Right cardiac atrium (tissue), 5 donors: Measurements from ENCODE around the gene CHST14. TPM values are rescaled to one million over a fixed set of nuclear protein-coding genes. Genes with fewer than 3 reads are reported as not detected.
"Not testable (repeated sequence)": the region's sequence is repeated elsewhere in the genome, so short reads cannot be mapped to it uniquely, and the experiment has no call there.

Experiments
- ATAC-seq, 2 donors: fragments of 200-7000 bp; cut with Tn5 transposase; one replicate each; pipeline versions ENCODE4 v1.8.0 to v1.9.1; 2020; ENCODE audit warnings: moderate library complexity in 2 of 2, mild to moderate bottlenecking in 1 of 2
- DNase-seq, 3 donors: peaks; one replicate each; pipeline ENCODE4 v3.0.0-alpha.2; 2020
- H3K27ac ChIP-seq: one replicate; pipeline ENCODE4 v1.5.1; 2013; ENCODE audit warnings: mild to moderate bottlenecking, low read length, control low read depth, moderate library complexity
- H3K27me3 ChIP-seq: one replicate; pipeline ENCODE4 v1.6.1; 2013; ENCODE audit not compliant: control insufficient read depth, insufficient read depth
- H3K4me1 ChIP-seq: one replicate; pipeline ENCODE4 v1.6.1; 2013; ENCODE audit warnings: low read length; ENCODE audit not compliant: control insufficient read depth, insufficient read depth
- H3K4me3 ChIP-seq: one replicate; pipeline ENCODE4 v1.5.1; 2013; ENCODE audit warnings: low read length, control low read depth
- H3K9me3 ChIP-seq: one replicate; pipeline ENCODE4 v1.6.1; 2013; ENCODE audit warnings: low read length; ENCODE audit not compliant: control insufficient read depth
- WGBS: extraction: QIAGEN DNeasy Blood & Tissue Kit; methylation state at CpG from one replicate; pipeline ENCODE4 v1.1.7; 2013; 5-methylcytosine and 5-hydroxymethylcytosine counted together
- intact Hi-C, 4 donors: fragments of 100-400 bp; cut with DNase I; formaldehyde crosslinking; loops; one replicate each; pipeline versions ENCODE4 v1.11.0 to v1.14.0; 2022 to 2023
- polyA plus RNA-seq: library from polyadenylated mRNA; stranded (reverse); fragments of 200-250 nt; gene quantifications from one replicate; pipeline ENCODE4 v1.2.3, GENCODE V29; 2013
- total RNA-seq, 4 donors: library from RNA; stranded (reverse); fragmentation: NEBNext Ultra II Directional; extraction: Animal tissue kit (Norgen Biotek cat#: 25700); gene quantifications; one replicate each; pipeline ENCODE4 v1.2.1, GENCODE V29; 2021
- donor health status: healthy with polysubstance abuse.
- donor health status: DM: no; HTN: yes; CAD: no.
- donor health status: DM: no; HTN: no; CAD: no.
- donor health status: DM: no; HTN: yes; CAD: no; lungs with severe emphysema.
- donor health status: DM: yes; HTN: yes; CAD: no.

The CHST14 gene
- total and polyA plus RNA-seq, 5 donors = 11.5 to 13.9 (median 11.9) TPM

DNA sequence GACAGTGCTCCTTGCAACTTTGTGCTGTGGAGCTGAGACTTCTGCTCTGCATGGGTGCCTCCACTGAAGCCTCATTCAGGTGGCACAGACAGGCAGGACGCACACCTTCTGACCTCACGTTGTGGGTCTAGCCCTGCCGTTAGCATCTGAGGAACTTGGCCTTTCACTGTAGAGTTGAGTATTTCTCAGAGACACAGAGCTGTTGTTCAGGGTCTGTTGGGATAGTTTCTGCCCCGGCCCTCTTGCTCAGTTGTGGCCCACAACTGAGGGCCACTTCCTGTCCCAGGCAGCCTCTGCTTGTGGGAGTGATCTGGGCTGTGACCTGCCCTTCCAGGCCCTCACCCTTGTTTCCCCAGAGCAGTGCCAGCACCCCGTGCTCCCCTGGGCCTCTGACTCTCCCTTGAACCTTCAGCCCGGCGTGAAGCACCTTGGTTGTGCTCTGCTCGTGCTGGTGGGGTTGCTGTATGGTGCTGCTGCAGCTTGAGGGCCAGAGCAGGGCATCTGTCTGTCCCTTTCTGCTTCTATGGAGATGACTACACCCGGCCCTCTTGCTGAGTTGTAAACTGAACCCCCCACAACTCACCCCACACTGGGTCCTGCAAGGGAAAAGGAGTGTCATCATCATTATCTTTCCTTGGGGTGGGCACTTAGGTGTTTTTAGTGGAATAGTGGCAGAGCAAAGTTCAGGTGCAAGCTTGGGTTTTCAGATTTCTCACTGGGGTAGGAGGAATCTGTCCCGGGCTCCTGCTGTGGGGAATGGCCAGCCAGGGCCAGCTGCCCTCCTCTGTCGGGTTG, 18.3 kb upstream of the CHST14 start:
- no peak overlapping the region for H3K27ac ChIP-seq
- WGBS = 68% methylated on average over 11 of the region's 11 CpGs
- ATAC-seq (peak in 1 of 2 donors; percentile 13), DNase-seq (peak in 1 of 3 donors; percentile 10)
- H3K27me3 ChIP-seq = no peaks in the 10 kb centered on the region
- no peaks in the 10 kb centered on the region for H3K9me3 ChIP-seq
- peaks cover 28% of the 10 kb centered on the region for H3K4me1 ChIP-seq
- intact Hi-C loops = no loop called here
- H3K4me3 ChIP-seq = no peak overlapping the region

DNA sequence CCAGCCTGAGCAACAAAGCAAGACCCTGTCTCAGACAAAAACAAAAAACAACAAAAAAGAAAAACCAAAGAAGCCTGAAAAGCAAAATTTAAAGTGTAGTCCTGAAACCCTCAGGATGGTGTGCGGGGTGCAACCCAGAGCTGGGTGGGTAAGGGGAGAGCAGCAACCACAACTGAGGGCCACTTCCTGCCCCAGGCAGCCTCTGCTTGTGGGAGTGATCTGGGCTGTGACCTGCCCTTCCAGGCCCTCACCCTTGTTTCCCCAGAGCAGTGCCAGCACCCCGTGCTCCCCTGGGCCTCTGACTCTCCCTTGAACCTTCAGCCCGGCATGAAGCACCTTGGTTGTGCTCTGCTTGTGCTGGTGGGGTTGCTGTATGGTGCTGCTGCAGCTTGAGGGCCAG, 16.8 kb upstream of the CHST14 start:
- 62% methylated on average over 3 of the region's 3 CpGs for WGBS
- ATAC-seq, H3K27ac ChIP-seq, DNase-seq, H3K27me3 ChIP-seq, H3K9me3 ChIP-seq, H3K4me3 ChIP-seq, intact Hi-C loops: not testable (repeated sequence)
- peaks cover 28% of the 10 kb centered on the region for H3K4me1 ChIP-seq

DNA sequence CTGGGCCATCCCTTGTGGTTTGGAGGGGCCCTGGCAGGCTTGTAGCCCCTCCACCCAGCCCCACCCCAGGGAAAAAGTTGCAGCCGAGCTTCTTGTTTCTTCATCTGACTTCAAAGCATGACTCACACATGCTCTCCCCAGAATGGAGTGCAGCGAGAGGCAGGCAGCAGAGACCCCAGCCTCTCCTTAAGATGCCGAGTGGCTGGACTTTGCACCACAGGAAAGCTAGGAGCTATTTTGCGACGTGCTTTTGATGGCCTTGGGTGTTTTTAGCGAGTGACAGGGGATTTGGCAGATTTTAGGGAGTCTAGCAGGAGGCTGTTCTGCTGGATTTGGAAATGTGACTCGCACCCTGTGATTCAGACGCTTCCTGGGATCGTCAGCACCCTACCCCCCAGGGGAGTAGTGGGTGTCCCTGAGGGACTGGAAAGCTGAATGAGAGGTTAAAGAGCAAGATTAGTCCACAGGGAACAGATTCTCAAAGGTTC, 15.8 kb upstream of the CHST14 start:
- Histone ChIP-seq H3K4me1 (peaks cover 28% of the 10 kb centered on the region), H3K9me3 (no peaks in the 10 kb centered on the region), H3K27me3 (no peaks in the 10 kb centered on the region), H3K27ac (no peak overlapping the region), H3K4me3 (no peak overlapping the region)
- 67% methylated on average over 9 of the region's 9 CpGs for WGBS
- DNase-seq = peak in 2 of 3 donors; percentile 13 to 19
- intact Hi-C loops = no loop called here
- no peak for ATAC-seq

DNA sequence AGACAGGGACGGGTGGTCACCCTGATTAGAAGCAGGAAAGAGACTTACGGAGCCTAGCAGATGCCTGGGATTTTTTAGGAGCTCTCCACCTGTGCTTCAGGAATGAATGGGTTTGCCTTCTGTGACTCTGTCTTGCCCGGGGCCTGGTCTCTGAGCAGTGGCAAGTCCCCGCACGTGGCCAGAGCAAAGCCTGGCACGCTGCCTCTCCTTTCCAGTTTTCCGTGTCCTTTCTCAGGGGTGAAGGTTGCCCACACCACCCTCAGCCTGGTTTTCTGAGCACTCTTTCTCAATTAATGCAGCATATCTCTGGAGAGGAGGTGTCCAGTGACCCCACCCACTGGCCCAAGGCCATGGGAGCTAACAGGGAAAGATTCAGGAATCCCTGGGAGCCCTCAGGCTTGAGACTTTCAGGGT, 14.5 kb upstream of the CHST14 start:
- H3K4me1 ChIP-seq = peaks cover 25% of the 10 kb centered on the region
- intact Hi-C loops = no loop called here
- H3K9me3 ChIP-seq = no peaks in the 10 kb centered on the region
- H3K4me3 ChIP-seq = no peak overlapping the region
- WGBS = 37% methylated on average over 7 of the region's 7 CpGs
- H3K27me3 ChIP-seq = no peaks in the 10 kb centered on the region
- peak in 2 of 3 donors; percentile 55 to 80 for DNase-seq
- no peak overlapping the region for H3K27ac ChIP-seq
- peak; percentile 24 to 38 for ATAC-seq

DNA sequence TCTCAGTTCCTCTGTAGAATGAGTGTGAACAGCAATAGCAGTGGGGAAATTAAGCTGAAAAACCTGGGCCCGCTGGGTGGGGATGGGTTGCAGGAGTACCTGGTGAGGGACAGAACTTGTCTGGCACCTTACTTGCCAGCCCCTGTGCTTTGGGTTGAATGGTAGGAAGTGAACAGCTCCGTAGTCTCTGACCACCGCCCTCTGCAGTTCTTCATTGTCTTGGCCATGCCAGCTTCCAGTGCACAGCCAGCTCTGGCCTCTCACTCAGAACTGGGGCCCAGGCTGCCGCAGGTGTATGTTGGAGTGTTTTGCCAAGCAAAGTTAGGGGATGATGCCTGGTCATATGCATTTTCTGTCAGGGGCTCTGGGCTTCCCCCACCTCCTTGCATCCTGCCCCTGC, 14.0 kb upstream of the CHST14 start:
- intact Hi-C loops = no loop called here
- ATAC-seq (peak in 1 of 2 donors; percentile 30), DNase-seq (no peak)
- Histone ChIP-seq H3K27me3 (no peaks in the 10 kb centered on the region), H3K27ac (no peak overlapping the region), H3K4me3 (no peak overlapping the region), H3K9me3 (no peaks in the 10 kb centered on the region), H3K4me1 (peaks cover 25% of the 10 kb centered on the region)
- 60% methylated on average over 4 of the region's 4 CpGs for WGBS

DNA sequence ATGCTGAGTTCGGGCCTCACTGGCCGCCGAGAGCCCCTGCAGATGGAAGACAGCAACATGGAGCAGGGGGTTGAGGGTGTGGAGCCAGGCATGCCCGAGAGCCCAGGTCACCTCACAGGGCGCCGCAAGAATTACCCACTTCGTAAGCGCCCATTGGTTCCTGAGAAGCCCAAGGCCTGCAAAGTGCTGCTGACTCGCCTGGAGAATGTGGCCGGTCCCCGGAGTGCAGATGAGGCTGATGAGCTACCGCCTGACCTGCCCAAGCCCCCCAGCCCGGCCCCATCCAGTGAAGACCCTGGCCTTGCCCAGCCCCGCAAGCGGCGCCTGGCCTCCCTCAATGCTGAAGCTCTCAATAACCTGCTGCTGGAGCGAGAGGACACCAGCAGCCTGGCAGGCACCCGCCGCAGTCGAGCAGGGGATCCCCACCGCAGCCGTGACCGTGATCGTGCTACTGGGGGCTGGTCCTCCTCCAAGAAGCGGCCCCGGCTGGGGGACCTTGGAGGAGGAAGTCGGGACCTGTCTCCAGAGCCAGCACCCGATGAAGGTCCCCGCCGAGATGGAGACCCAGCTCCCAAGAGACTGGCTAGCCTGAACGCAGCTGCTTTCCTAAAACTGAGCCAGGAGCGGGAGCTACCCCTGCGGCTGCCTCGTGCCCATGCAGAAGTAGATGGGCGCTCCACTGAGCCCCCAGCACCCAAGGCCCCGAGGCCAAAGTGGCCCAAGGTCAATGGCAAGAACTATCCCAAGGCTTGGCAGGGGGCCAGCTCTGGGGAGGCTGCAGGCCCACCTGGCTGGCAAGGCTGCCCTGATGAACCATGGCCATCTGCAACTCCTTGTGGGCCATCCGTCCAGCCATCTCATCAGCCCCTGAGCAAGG, 12.1 kb upstream of the CHST14 start:
- H3K4me3 ChIP-seq = no peak overlapping the region
- H3K9me3 ChIP-seq = no peaks in the 10 kb centered on the region
- H3K27me3 ChIP-seq = no peaks in the 10 kb centered on the region
- H3K27ac ChIP-seq = no peak overlapping the region
- no peak for ATAC-seq
- H3K4me1 ChIP-seq = peaks cover 23% of the 10 kb centered on the region
- intact Hi-C loops = no loop called here
- peak in 2 of 3 donors; percentile 13 to 39 for DNase-seq
- WGBS = 95% methylated on average over 37 of the region's 37 CpGs

DNA sequence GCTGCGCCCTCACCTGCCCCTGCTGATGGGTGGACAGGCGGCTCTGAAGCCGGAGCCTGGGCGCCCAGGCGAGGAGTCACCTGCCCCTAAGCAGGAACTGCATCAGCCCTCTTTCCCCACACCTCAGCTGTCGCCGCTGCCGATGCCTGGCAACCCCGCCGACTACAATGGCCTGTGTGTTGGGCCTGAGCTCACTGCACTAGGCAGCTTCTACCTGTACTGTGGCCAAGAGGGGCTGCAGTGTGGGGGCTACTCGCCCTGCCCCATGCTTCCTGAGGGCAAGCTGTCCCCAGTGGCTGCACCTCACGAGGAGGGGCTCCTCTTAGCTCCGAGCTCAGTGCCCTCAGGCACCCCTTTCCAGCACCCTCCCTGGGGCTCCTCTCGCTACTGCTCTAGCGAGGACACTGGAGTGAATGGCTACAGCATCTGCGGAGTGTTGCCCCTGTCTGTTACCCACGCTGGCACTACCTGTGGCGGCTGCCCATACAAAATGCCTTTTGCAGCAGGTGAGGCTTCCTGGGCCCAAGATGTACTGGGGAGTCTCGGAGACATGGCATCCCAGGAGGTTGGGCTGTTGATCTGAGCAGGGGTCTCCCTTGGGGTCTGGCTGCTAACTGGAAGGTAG, 11.3 kb upstream of the CHST14 start:
- H3K9me3 ChIP-seq = no peaks in the 10 kb centered on the region
- no peak for ATAC-seq
- DNase-seq = peak in 1 of 3 donors; percentile 21
- H3K27me3 ChIP-seq = no peaks in the 10 kb centered on the region
- no peak overlapping the region for H3K4me3 ChIP-seq
- intact Hi-C loops = no loop called here
- WGBS = 95% methylated on average over 19 of the region's 19 CpGs
- H3K4me1 ChIP-seq = peaks cover 19% of the 10 kb centered on the region
- H3K27ac ChIP-seq = no peak overlapping the region

DNA sequence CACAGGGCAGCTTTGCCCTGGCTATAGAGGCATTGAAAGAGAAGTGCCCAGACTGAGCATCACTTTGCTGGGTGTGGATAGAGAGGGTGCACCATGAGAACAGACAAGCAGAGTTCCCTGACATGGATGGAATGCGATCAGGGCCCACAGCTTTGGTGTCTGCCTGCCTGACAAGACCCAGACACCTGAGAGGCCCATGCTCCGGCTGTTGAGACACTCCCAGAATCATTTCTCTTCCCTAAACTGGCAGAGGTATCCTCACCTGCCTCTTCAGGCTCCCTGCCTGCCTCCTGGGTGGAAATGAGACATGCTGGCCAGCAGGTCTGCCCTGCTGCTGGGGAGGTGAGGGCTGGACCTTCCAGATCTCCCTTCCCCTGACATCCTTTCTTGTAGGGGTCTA, 10.4 kb upstream of the CHST14 start:
- 88% methylated on average over 2 of the region's 2 CpGs for WGBS
- ATAC-seq (no peak), DNase-seq (peak in 1 of 3 donors; percentile 23)
- Histone ChIP-seq H3K27ac (no peak overlapping the region), H3K4me3 (no peak overlapping the region), H3K4me1 (peaks cover 14% of the 10 kb centered on the region), H3K27me3 (no peaks in the 10 kb centered on the region), H3K9me3 (no peaks in the 10 kb centered on the region)
- intact Hi-C loops = no loop called here

DNA sequence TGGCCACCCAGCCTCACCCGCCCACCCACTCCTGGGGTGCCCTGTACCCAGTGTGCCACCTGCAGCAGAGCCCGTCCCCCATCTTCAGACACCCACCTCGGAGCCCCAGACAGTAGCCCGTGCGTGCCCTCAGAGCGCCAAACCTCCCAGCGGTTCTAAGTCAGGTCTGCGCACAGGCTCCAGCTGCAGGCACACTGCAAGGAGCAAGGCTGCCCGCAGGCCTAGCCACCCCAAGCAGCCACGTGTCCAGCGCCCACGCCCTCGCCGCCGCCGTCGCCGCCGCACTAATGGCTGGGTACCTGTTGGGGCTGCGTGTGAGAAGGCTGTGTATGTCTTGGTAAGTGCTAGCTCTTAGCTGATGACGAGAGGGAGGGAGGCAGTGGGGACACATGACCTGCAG, 8.8 kb upstream of the CHST14 start:
- WGBS = 94% methylated on average over 21 of the region's 21 CpGs
- Histone ChIP-seq H3K9me3 (no peaks in the 10 kb centered on the region), H3K27ac (no peak overlapping the region), H3K27me3 (no peaks in the 10 kb centered on the region), H3K4me3 (no peak overlapping the region), H3K4me1 (peaks cover under 1% of the 10 kb centered on the region)
- DNase-seq = peak in 2 of 3 donors; percentile 10 to 42
- no peak for ATAC-seq
- intact Hi-C loops = no loop called here

DNA sequence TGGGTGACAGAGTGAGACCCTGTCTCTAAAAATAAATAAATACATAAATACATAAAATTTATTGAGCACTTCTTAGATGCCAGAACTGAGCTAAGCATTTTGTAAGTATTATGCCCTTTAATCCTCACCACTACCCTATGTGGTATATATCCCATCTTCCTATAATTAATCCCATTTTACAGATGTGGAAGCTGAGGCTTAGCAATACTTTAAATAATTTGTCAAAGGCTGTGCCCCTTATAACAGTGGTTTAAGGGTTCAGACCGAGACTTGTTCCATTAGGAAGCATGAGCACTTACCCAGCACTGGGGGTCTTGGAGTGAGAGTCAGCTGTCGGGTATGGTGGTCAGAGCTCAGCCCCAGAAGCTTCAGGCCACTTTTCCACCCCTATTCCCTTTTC, 7.5 kb upstream of the CHST14 start:
- H3K4me3 ChIP-seq = no peak overlapping the region
- no peak for ATAC-seq
- intact Hi-C loops = no loop called here
- no peak overlapping the region for H3K27ac ChIP-seq
- 97% methylated on average over 2 of the region's 2 CpGs for WGBS
- DNase-seq = no peak
- H3K27me3 ChIP-seq = no peaks in the 10 kb centered on the region
- H3K9me3 ChIP-seq = no peaks in the 10 kb centered on the region
- no peaks in the 10 kb centered on the region for H3K4me1 ChIP-seq
